ENCODE results near the gene AHCTF1. TPM values are rescaled to one million over a fixed set of nuclear protein-coding genes. Genes with fewer than 3 reads are reported as not detected.
"Not testable (repeated sequence)": the region's sequence is repeated elsewhere in the genome, so short reads cannot be mapped to it uniquely, and the experiment has no call there.

The AHCTF1 gene
- total RNA-seq, 1 experiment from 2014 or later, result 25.9 TPM

GRCh38 chr1:246825557-246826175 is 106.1 kb downstream of the AHCTF1 start:
- Histone ChIP-seq H3K36me3 (no peaks in the 10 kb centered on the region), H3K9me3 (peaks cover 10% of the 10 kb centered on the region)
- no peak for DNase-seq

GRCh38 chr1:246824541-246824940 is 107.2 kb downstream of the AHCTF1 start:
- H3K9me3 ChIP-seq, result peaks cover 10% of the 10 kb centered on the region
- no peak overlapping the region for H3K4me3 ChIP-seq
- DNase-seq, result no peak
- no peaks in the 10 kb centered on the region for H3K36me3 ChIP-seq
- H3K27me3 ChIP-seq, result no peaks in the 10 kb centered on the region; the same call in 1 of the 2 replicates

More at GRCh38 chr1:246825557-246826175, 106.1 kb downstream of the AHCTF1 start:
- Histone ChIP-seq H3K27me3 (no peaks in the 10 kb centered on the region; the same call in 1 of the 2 replicates), H3K4me3 (no peak overlapping the region)

- not testable (repeated sequence) for H3K4me3 ChIP-seq, DNase-seq, H3K36me3 ChIP-seq, H3K9me3 ChIP-seq, H3K27me3 ChIP-seq
Measured at GRCh38 chr1:246822154-246822553, 109.6 kb downstream of the AHCTF1 start.

GRCh38 chr1:246820666-246821065 is 111.1 kb downstream of the AHCTF1 start:
- no peak for DNase-seq

GRCh38 chr1:246817778-246818177 is 114.0 kb downstream of the AHCTF1 start:
- not testable (repeated sequence) for H3K27me3 ChIP-seq, H3K36me3 ChIP-seq, DNase-seq, H3K9me3 ChIP-seq, H3K4me3 ChIP-seq

More at GRCh38 chr1:246820666-246821065, 111.1 kb downstream of the AHCTF1 start:
- no peaks in the 10 kb centered on the region; the same call in 1 of the 2 replicates for H3K27me3 ChIP-seq
- H3K4me3 ChIP-seq, result no peak overlapping the region
- H3K9me3 ChIP-seq, result no peaks in the 10 kb centered on the region
- H3K36me3 ChIP-seq, result no peaks in the 10 kb centered on the region

GRCh38 chr1:246815693-246816270 is 116.0 kb downstream of the AHCTF1 start:
- Histone ChIP-seq H3K27me3 (no peaks in the 10 kb centered on the region; the same call in 1 of the 2 replicates), H3K9me3 (no peaks in the 10 kb centered on the region), H3K36me3 (no peaks in the 10 kb centered on the region), H3K4me3 (no peak overlapping the region)
- DNase-seq, result no peak

- Histone ChIP-seq H3K36me3 (no peaks in the 10 kb centered on the region), H3K27me3 (no peaks in the 10 kb centered on the region), H3K9me3 (no peaks in the 10 kb centered on the region), H3K4me3 (no peak overlapping the region)
- no peak for DNase-seq
Measured at GRCh38 chr1:246814890-246815289, 116.9 kb downstream of the AHCTF1 start.

- not testable (repeated sequence) for H3K9me3 ChIP-seq, DNase-seq, H3K4me3 ChIP-seq, H3K27me3 ChIP-seq, H3K36me3 ChIP-seq
Measured at GRCh38 chr1:246813325-246813724, 118.4 kb downstream of the AHCTF1 start.

GRCh38 chr1:246811985-246812384 is 119.8 kb downstream of the AHCTF1 start:
- Histone ChIP-seq H3K4me3 (no peak overlapping the region), H3K27me3 (peaks cover 7% of the 10 kb centered on the region; the same call in 1 of the 2 replicates), H3K36me3 (no peaks in the 10 kb centered on the region), H3K9me3 (no peaks in the 10 kb centered on the region)
- no peak for DNase-seq

- Histone ChIP-seq H3K27me3 (peaks cover 7% of the 10 kb centered on the region; the same call in 1 of the 2 replicates), H3K36me3 (no peaks in the 10 kb centered on the region), H3K9me3 (no peaks in the 10 kb centered on the region), H3K4me3 (no peak overlapping the region)
- DNase-seq, result no peak
Measured at GRCh38 chr1:246809473-246809872, 122.3 kb downstream of the AHCTF1 start.

GRCh38 chr1:246805135-246805716 is 126.5 kb downstream of the AHCTF1 start:
- DNase-seq, result no peak
- Histone ChIP-seq H3K4me3 (no peak overlapping the region), H3K36me3 (no peaks in the 10 kb centered on the region), H3K27me3 (peaks cover 7% of the 10 kb centered on the region; the same call in 1 of the 2 replicates), H3K9me3 (peaks cover 2% of the 10 kb centered on the region; the same call in 1 of the 2 replicates)

GRCh38 chr1:246803883-246804282 is 127.9 kb downstream of the AHCTF1 start:
- Histone ChIP-seq H3K9me3 (peaks cover 2% of the 10 kb centered on the region; the same call in 1 of the 2 replicates), H3K4me3 (no peak overlapping the region), H3K27me3 (peaks cover 7% of the 10 kb centered on the region; the same call in 1 of the 2 replicates), H3K36me3 (no peaks in the 10 kb centered on the region)
- no peak for DNase-seq

GRCh38 chr1:246803373-246803772 is 128.4 kb downstream of the AHCTF1 start:
- Histone ChIP-seq H3K4me3 (no peak overlapping the region), H3K9me3 (peaks cover 2% of the 10 kb centered on the region; the same call in 1 of the 2 replicates), H3K36me3 (no peaks in the 10 kb centered on the region), H3K27me3 (peaks cover 7% of the 10 kb centered on the region; the same call in 1 of the 2 replicates)
- DNase-seq, result no peak

- Histone ChIP-seq H3K9me3 (peaks cover 2% of the 10 kb centered on the region; the same call in 1 of the 2 replicates), H3K36me3 (no peaks in the 10 kb centered on the region), H3K4me3 (no peak overlapping the region), H3K27me3 (no peaks in the 10 kb centered on the region)
- no peak for DNase-seq
Measured at GRCh38 chr1:246801241-246802020, 130.3 kb downstream of the AHCTF1 start.

GRCh38 chr1:246800756-246801155 is 131.0 kb downstream of the AHCTF1 start:
- DNase-seq, result no peak
- Histone ChIP-seq H3K36me3 (no peaks in the 10 kb centered on the region), H3K27me3 (no peaks in the 10 kb centered on the region)

GRCh38 chr1:246800356-246800755 is 131.4 kb downstream of the AHCTF1 start:
- Histone ChIP-seq H3K27me3 (no peaks in the 10 kb centered on the region), H3K9me3 (peaks cover 2% of the 10 kb centered on the region; the same call in 1 of the 2 replicates), H3K4me3 (no peak overlapping the region), H3K36me3 (no peaks in the 10 kb centered on the region)
- no peak for DNase-seq

More at GRCh38 chr1:246800756-246801155, 131.0 kb downstream of the AHCTF1 start:
- Histone ChIP-seq H3K9me3 (peaks cover 2% of the 10 kb centered on the region; the same call in 1 of the 2 replicates), H3K4me3 (no peak overlapping the region)

Measured in MG63 (cell line).